Fibroblast of pulmonary artery (primary cell): ENCODE measurements around the gene HDAC4.

Experiments
- DNase-seq: peaks from one replicate; pipeline ENCODE4 v3.0.0-alpha.2; 2010; ENCODE audit warnings: low read depth
- H3K4me3 ChIP-seq: replicated peaks from 2 replicates; pipeline ENCODE4 v1.5.1; 2011; ENCODE audit warnings: low read depth, mild to moderate bottlenecking, control low read depth, low read length, moderate library complexity
- CTCF ChIP-seq: IDR thresholded peaks from 2 replicates; pipeline ENCODE4 v1.5.1; 2011; ENCODE audit warnings: mild to moderate bottlenecking, control low read depth, low read length, inconsistent platforms; ENCODE audit errors: missing control alignments

HDAC4 gene

GRCh38 chr2:238999291-238999741 lies 401.5 kb downstream of the HDAC4 start:
- no peak for TF ChIP-seq CTCF
- no peak overlapping the region for H3K4me3 ChIP-seq
- DNase-seq, result peak; percentile 49

GRCh38 chr2:238998801-238999200 lies 402.0 kb downstream of the HDAC4 start:
- DNase-seq, result peak; percentile 9
- no peak for TF ChIP-seq CTCF
- no peak overlapping the region for H3K4me3 ChIP-seq
